ENCODE measurements around the gene MRFAP1L1. TPM values are rescaled to one million over a fixed set of nuclear protein-coding genes. Genes with fewer than 3 reads are reported as not detected.

The MRFAP1L1 gene
- total and polyA plus RNA-seq, 10 of the 15 experiments (the other 5 are each of a cell fraction or from before 2014, with no cell fraction given): 30.6 to 85.1 (median 52.9) TPM

DNA sequence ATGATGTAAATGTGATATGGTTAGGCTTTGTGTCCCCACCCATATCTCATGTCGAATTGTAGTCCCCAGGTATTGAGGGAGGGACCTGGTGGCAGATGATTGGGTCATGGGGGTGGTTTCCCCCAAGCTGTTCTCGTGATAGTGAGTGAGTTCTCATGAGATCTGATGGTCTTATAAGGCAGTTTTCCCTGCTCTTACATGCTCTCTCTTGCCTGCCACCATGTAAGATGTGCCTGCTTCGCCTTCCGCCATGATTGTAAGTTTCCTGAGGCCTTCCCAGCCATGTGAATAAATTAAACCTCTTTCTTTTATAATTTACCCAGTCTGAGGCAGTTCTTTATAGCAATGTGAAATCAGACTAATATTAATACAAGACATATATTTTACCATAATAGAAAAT, 30.3 kb upstream of the MRFAP1L1 start:
- BruUV-seq (replicated peaks): no TSS peak
- SMC1A ChIA-PET (ENCODE audit: uncharacterized antibody, unreplicated experiment): no interaction called here
- Histone ChIP-seq H4K20me1 (ENCODE audit: control insufficient read depth, insufficient read depth) (no peaks in the 10 kb centered on the region), H3K36me3 (ENCODE audit: control insufficient read depth in 2 of 2, insufficient read depth in 2 of 2, low read length in 1 of 2) (no peaks in the 10 kb centered on the region), H3K4me2 (ENCODE audit: control insufficient read depth, insufficient read depth) (no peak overlapping the region), H3K79me2 (ENCODE audit: control insufficient read depth, insufficient read depth, low read length) (no peaks in the 10 kb centered on the region), H2AFZ (ENCODE audit: control insufficient read depth, low read depth, low read length) (no peak overlapping the region), H3K9ac (ENCODE audit: control insufficient read depth, insufficient read depth, low read length) (no peak overlapping the region), H3K4me1 (ENCODE audit: control insufficient read depth, insufficient read depth, low read length) (peaks cover 10% of the 10 kb centered on the region), H3K9me3 (replicated peaks; ENCODE audit: control insufficient read depth, insufficient read depth, low read length) (no peaks in the 10 kb centered on the region; the same call in 2 of the 3 replicates), H3K27me3 (replicated peaks in 1 of 2; ENCODE audit: control insufficient read depth in 2 of 2, insufficient read depth in 2 of 2, low read length in 1 of 2) (no peaks in the 10 kb centered on the region; a peak in 1 of 4 replicates), H3K27ac (ENCODE audit: control insufficient read depth, insufficient read depth) (no peak overlapping the region), H3K4me3 (no peak overlapping the region)
- TF ChIP-seq HDAC2 (IDR thresholded peaks at IDR 0.05) (no peak), ZNF24 (IDR thresholded peaks at IDR 0.05) (no peak), CHD2 (IDR thresholded peaks at IDR 0.05; ENCODE audit: borderline replicate concordance, low read depth, low read length) (no peak), NRF1 (conservative IDR thresholded peaks at IDR 0.05; ENCODE audit: low read depth, low read length) (no peak), CHD4 (IDR thresholded peaks at IDR 0.05) (no peak), TARDBP (IDR thresholded peaks at IDR 0.05; ENCODE audit: borderline replicate concordance) (no peak), JUND (IDR thresholded peaks at IDR 0.05; ENCODE audit: low read depth, low read length) (no peak), DPF2 (IDR thresholded peaks at IDR 0.05) (no peak)
- FAIRE-seq: no peak
- in situ Hi-C loops (cut with MboI) (no loop called here), intact Hi-C loops (cut with micrococcal nuclease; ENCODE audit: unreplicated experiment) (no loop called here)
- DNase-seq (ENCODE audit: low read depth, low spot score): no peak
- POLR2A ChIA-PET: no interaction called here
- RAD21 ChIA-PET (ENCODE audit: unreplicated experiment): no interaction called here
- ATAC-seq: no peak
- CTCF ChIA-PET: interaction anchor here (1.0 kb wide), 1 partner anchor 134 kb away, joined by 3 read pairs; no protein-coding TSS in a partner anchor
- 60% methylated on average over 4 of the region's 4 CpGs for WGBS (ENCODE audit: insufficient coverage, insufficient replicate concordance, low lambda C conversion rate, missing lambda C conversion rate)

DNA sequence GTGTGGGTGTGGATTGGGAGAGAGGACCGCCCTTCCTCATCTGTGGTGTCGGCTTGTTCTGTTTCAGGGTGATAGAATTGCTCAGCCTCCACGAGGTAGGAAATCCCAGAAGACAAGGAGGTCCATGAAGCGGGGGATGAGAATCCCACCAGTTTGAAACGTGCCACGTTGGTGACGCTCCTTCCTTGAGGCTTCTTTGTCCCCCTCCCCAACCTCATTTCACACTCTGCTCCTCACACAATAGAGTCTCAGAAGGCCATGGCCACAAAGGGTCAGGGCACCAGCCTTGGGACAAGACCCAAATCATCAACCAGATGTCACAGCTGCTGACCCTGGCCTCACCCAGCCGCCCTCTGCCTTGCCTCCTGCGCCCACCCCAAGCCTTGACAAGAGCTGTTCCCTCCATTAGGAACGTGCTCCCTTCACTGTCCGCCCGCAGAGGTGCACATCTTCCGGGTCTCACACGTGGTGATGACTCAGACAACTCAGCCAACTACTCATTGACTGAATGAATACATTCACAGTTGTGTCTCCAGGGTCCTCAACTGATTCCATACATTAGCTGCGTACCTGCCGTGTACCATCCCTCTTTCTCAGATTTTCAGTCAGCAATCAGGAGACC, 24.6 kb upstream of the MRFAP1L1 start:
- H3K27ac ChIP-seq (ENCODE audit: control insufficient read depth, insufficient read depth): no peak overlapping the region
- 44% methylated on average over 16 of the region's 16 CpGs for WGBS (ENCODE audit: insufficient coverage, insufficient replicate concordance, low lambda C conversion rate, missing lambda C conversion rate)
- ChIA-PET POLR2A (interaction anchor here (0.7 kb wide), 1 partner anchor 9 kb away, joined by 5 read pairs; no protein-coding TSS in a partner anchor), SMC1A (ENCODE audit: uncharacterized antibody, unreplicated experiment) (interaction anchor here (1.0 to 1.8 kb wide), 3 partner anchors 17 to 139 kb away, joined by 3 to 9 read pairs (median 5); no protein-coding TSS in a partner anchor), RAD21 (ENCODE audit: unreplicated experiment) (interaction anchor here (0.8 to 1.1 kb wide), 2 partner anchors 14 to 17 kb away, joined by 3 to 4 read pairs; no protein-coding TSS in a partner anchor), CTCF (interaction anchor here (1.0 to 2.2 kb wide), 2 partner anchors 17 to 139 kb away, joined by 3 to 13 read pairs; no protein-coding TSS in a partner anchor)
- H3K4me1 ChIP-seq (ENCODE audit: control insufficient read depth, insufficient read depth, low read length): no peaks in the 10 kb centered on the region
- H4K20me1 ChIP-seq (ENCODE audit: control insufficient read depth, insufficient read depth): no peaks in the 10 kb centered on the region
- no peaks in the 10 kb centered on the region for H3K9me3 ChIP-seq (replicated peaks; ENCODE audit: control insufficient read depth, insufficient read depth, low read length)
- H3K36me3 ChIP-seq (ENCODE audit: control insufficient read depth in 2 of 2, insufficient read depth in 2 of 2, low read length in 1 of 2): no peaks in the 10 kb centered on the region
- BruUV-seq (replicated peaks): no TSS peak
- intact Hi-C loops (cut with micrococcal nuclease; ENCODE audit: unreplicated experiment): no loop called here
- H3K79me2 ChIP-seq (ENCODE audit: control insufficient read depth, insufficient read depth, low read length): no peaks in the 10 kb centered on the region
- in situ Hi-C loops (cut with MboI): no loop called here
- peak overlapping the region; percentile 4; the same call in 1 of the 2 replicates for H2AFZ ChIP-seq (ENCODE audit: control insufficient read depth, low read depth, low read length)
- DNase-seq (ENCODE audit: low read depth, low spot score): no peak
- TF ChIP-seq ZNF207 (IDR thresholded peaks at IDR 0.05; ENCODE audit: borderline replicate concordance) (no peak), GATAD2B (conservative IDR thresholded peaks at IDR 0.05; ENCODE audit: low read depth) (no peak), CBX5 (IDR thresholded peaks at IDR 0.05; ENCODE audit: low read depth) (no peak), FOS (IDR thresholded peaks at IDR 0.05; ENCODE audit: borderline replicate concordance, extremely low read depth, insufficient read length) (no peak), BRCA1 (IDR thresholded peaks at IDR 0.05; ENCODE audit: low read depth, low read length) (no peak)
- no peak overlapping the region for H3K4me2 ChIP-seq (ENCODE audit: control insufficient read depth, insufficient read depth)
- no peak overlapping the region for H3K9ac ChIP-seq (ENCODE audit: control insufficient read depth, insufficient read depth, low read length)
- H3K4me3 ChIP-seq: no peak overlapping the region
- no peaks in the 10 kb centered on the region; a peak in 1 of 4 replicates for H3K27me3 ChIP-seq (replicated peaks in 1 of 2; ENCODE audit: control insufficient read depth in 2 of 2, insufficient read depth in 2 of 2, low read length in 1 of 2)
- no peak for ATAC-seq
- no peak for FAIRE-seq

Data from GM12878 (cell line).